Mucosa of rectum (tissue), 2 donors: ENCODE data around the gene DDI2.

Source experiments
- H3K27ac ChIP-seq, 2 donors: one replicate each; pipeline ENCODE4 v1.7.0; 2013; ENCODE audit warnings: inconsistent platforms in 2 of 2, low read depth in 2 of 2, low read length in 2 of 2
- H3K27me3 ChIP-seq, 2 donors: one replicate each; pipeline ENCODE4 v1.7.0; 2013; ENCODE audit warnings: low read length in 2 of 2; ENCODE audit not compliant: control insufficient read depth in 2 of 2, insufficient read depth in 2 of 2
- H3K36me3 ChIP-seq, 2 donors: one replicate each; pipeline ENCODE4 v1.7.0; 2013; ENCODE audit warnings: low read length in 2 of 2; ENCODE audit not compliant: control insufficient read depth in 2 of 2, insufficient read depth in 2 of 2
- H3K4me1 ChIP-seq, 2 donors: one replicate each; pipeline ENCODE4 v1.7.0; 2013; ENCODE audit warnings: low read length in 2 of 2, mild to moderate bottlenecking in 1 of 2; ENCODE audit not compliant: control insufficient read depth in 2 of 2, insufficient read depth in 2 of 2
- H3K4me3 ChIP-seq, 2 donors: one replicate each; pipeline ENCODE4 v1.7.0; 2013; ENCODE audit warnings: low read length in 2 of 2
- H3K9ac ChIP-seq, 2 donors: one replicate each; pipeline ENCODE4 v1.7.0; 2013; ENCODE audit warnings: low read length in 2 of 2, low read depth in 1 of 2, mild to moderate bottlenecking in 1 of 2
- H3K9me3 ChIP-seq, 2 donors: one replicate each; pipeline ENCODE4 v1.7.0; 2013; ENCODE audit warnings: low read length in 2 of 2; ENCODE audit not compliant: control insufficient read depth in 2 of 2
- donor health status: healthy.
- donor health status: Normal muscosa, but diverticular disease.

Gene DDI2

GRCh38 chr1:15676688-15677661, 59.7 kb downstream of the DDI2 start:
- no peaks in the 10 kb centered on the region for H3K36me3 ChIP-seq
- H3K9me3 ChIP-seq: no peaks in the 10 kb centered on the region
- no peak overlapping the region for H3K4me3 ChIP-seq
- no peak overlapping the region for H3K27ac ChIP-seq
- no peaks in the 10 kb centered on the region for H3K27me3 ChIP-seq
- no peaks in the 10 kb centered on the region for H3K4me1 ChIP-seq
- H3K9ac ChIP-seq: no peak overlapping the region

- Histone ChIP-seq H3K9ac (no peak overlapping the region), H3K4me1 (peaks cover under 1 to 3% of the 10 kb centered on the region in 2 donors), H3K4me3 (no peak overlapping the region), H3K27me3 (no peaks in the 10 kb centered on the region), H3K36me3 (no peaks in the 10 kb centered on the region), H3K9me3 (no peaks in the 10 kb centered on the region), H3K27ac (no peak overlapping the region)
These were observed 61.3 kb downstream of the DDI2 start for GRCh38 chr1:15678578-15678977.

- H3K9me3 ChIP-seq: no peaks in the 10 kb centered on the region
- H3K4me3 ChIP-seq: no peak overlapping the region
- no peaks in the 10 kb centered on the region for H3K27me3 ChIP-seq
- H3K27ac ChIP-seq: no peak overlapping the region
- H3K36me3 ChIP-seq: no peaks in the 10 kb centered on the region
- H3K9ac ChIP-seq: no peak overlapping the region
- peaks cover 4 to 5% of the 10 kb centered on the region in 2 donors for H3K4me1 ChIP-seq
These were observed 62.9 kb downstream of the DDI2 start for GRCh38 chr1:15680131-15680530.

GRCh38 chr1:15680561-15681348, 63.5 kb downstream of the DDI2 start:
- Histone ChIP-seq H3K9me3 (no peaks in the 10 kb centered on the region), H3K27me3 (no peaks in the 10 kb centered on the region), H3K27ac (no peak overlapping the region), H3K4me3 (no peak overlapping the region), H3K4me1 (peaks cover 9 to 10% of the 10 kb centered on the region in 2 donors), H3K9ac (no peak overlapping the region), H3K36me3 (no peaks in the 10 kb centered on the region)

GRCh38 chr1:15681349-15682292, 64.4 kb downstream of the DDI2 start:
- Histone ChIP-seq H3K27ac (no peak overlapping the region), H3K9me3 (no peaks in the 10 kb centered on the region), H3K27me3 (no peaks in the 10 kb centered on the region), H3K4me1 (peaks cover 13 to 14% of the 10 kb centered on the region in 2 donors), H3K9ac (no peak overlapping the region), H3K4me3 (no peak overlapping the region), H3K36me3 (no peaks in the 10 kb centered on the region)

GRCh38 chr1:15682936-15683341, 65.7 kb downstream of the DDI2 start:
- H3K4me1 ChIP-seq: peaks cover 13 to 14% of the 10 kb centered on the region in 2 donors
- no peaks in the 10 kb centered on the region for H3K36me3 ChIP-seq
- no peaks in the 10 kb centered on the region for H3K9me3 ChIP-seq
- no peak overlapping the region for H3K4me3 ChIP-seq
- no peaks in the 10 kb centered on the region for H3K27me3 ChIP-seq
- H3K9ac ChIP-seq: no peak overlapping the region
- H3K27ac ChIP-seq: no peak overlapping the region

GRCh38 chr1:15683345-15684039, 66.2 kb downstream of the DDI2 start:
- H3K9me3 ChIP-seq: no peaks in the 10 kb centered on the region
- H3K27ac ChIP-seq: peak overlapping the region; percentile 83 to 84
- H3K4me3 ChIP-seq: peak overlapping the region; percentile 79
- H3K9ac ChIP-seq: peak overlapping the region; percentile 91 to 94
- H3K27me3 ChIP-seq: no peaks in the 10 kb centered on the region
- H3K36me3 ChIP-seq: no peaks in the 10 kb centered on the region
- peaks cover 13 to 14% of the 10 kb centered on the region in 2 donors for H3K4me1 ChIP-seq

GRCh38 chr1:15684042-15684461, 66.8 kb downstream of the DDI2 start, which contains the start of gene PLEKHM2:
Gene PLEKHM2, plus strand, starts transcription at chr1:15684320. Its CDS starts 239 bp downstream, at chr1:15684559.
- Histone ChIP-seq H3K9me3 (no peaks in the 10 kb centered on the region), H3K36me3 (no peaks in the 10 kb centered on the region), H3K27me3 (no peaks in the 10 kb centered on the region), H3K27ac (peak within 1 kb of the TSS; percentile 83 to 84), H3K4me1 (peaks cover 13 to 14% of the 10 kb centered on the region in 2 donors), H3K4me3 (peak within 1 kb of the TSS; percentile 79), H3K9ac (peak within 1 kb of the TSS; percentile 91 to 94)
